Stimulated activated CD8-positive, alpha-beta memory T cell treated with anti-CD3 and anti-CD28 coated beads, Interleukin-7, amount 100 ng/mL, for 48 hours (primary cell): ENCODE results near the gene AARS2.
A peak's percentile ranks its signal among the peaks of the same experiment; 100 is the strongest.

Source experiments
- DNase-seq, 2 donors: peaks; one replicate each; pipeline ENCODE4 v3.0.0-alpha.2; 2020; ENCODE audit warnings: low read depth in 1 of 2; ENCODE audit errors: extremely low read depth in 1 of 2

The AARS2 gene

GRCh38 chr6:44264154-44265006, 48.8 kb downstream of the AARS2 start:
- DNase-seq: no peak

DNA sequence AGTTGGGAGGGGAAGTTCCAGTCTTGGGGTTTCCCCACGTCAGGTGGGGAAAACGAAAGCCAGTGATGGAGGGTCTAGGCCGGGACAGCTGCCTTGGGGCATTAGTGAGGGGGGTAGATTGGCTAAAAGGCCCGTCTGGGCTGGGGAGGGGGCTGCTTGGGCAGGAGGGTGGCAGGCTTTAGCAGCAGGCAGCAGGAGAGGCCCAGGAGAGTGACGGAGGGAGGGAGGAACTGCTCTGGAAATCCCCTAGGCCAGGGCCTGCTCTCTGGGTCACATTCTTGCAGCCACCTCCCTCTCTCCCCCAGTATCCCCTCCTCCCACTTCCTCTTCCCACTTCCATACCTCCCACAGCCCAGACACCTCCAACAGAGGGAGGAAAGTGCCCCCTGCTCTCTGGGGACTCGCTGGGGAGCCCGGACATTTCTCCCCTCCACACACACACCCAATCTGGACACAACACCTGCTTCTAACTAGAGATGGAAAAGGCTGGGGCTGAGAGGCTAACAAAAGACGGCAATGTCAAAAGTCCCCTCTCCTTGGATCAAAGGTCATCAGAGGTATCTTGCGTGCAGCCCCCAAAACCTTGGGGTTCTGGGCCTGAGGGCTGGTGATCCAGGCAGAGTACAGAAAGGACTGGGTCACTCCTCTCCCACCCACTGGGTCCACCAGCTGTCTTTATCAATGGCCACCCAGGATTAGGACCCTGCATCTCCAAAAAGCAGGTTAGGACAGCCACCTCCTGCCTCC, 49.6 kb downstream of the AARS2 start:
- DNase-seq: no peak

DNA sequence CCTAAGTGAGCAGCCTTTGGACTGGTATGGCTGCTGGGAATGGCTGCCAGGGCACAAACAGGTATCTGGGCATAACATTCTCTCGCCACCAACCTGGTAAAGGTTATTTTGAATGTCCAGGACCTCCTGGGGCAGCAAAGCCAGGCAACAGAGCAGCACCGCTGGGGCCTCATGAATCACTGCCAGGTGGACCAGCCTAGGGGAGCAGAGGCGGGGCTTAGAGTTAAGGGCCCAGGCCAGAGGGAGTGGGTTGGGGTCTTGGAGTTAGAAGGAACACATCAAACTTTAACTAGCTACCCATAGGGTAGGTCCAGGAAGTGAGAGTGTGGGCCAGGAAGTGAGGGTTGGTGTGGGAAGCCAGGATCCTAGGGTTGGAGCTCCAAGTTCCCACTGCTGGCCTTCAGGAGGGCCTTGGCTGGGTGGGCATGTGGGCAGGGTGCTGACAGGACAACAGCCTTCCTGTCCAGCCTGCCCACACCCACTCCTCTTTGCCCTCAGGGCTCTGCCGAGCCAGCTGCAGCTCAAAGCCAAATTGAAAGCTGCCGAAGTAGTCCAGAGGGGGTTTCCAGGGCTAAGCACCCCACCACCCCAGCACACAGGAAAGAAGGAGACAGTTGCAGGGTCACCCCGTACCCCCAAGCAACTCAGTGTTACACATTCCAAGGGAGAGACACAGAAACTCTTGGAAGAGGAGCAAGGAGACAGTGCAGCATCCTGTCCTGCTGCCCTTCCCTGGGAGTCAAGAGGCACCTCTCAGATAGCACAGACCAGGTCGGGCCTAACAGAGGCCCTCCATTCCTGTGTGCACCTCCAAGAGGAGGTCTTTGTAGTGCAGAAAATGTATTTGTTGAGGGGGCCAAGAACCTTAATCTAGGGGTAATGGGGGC, 50.4 kb downstream of the AARS2 start:
- DNase-seq: no peak

DNA sequence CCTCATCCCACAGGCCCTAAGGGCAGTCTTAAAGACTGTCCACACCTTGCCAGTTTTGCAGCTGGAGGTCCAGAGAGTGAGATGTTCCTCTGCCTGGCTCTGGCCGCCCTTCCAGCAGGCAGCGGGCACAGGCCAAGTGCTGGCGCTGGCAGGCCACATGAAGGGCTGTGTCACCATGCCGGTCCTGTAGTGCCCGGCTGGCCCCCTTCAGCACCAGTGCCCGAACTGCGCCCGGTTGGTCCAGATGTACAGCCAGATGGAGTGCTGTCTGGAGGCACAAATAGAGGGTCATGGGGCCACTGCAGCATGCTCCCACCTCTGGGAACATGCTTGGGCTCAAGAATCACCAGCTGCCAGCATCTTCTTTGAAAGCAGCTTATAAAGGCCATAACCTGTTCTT, 51.6 kb downstream of the AARS2 start:
- no peak for DNase-seq

DNA sequence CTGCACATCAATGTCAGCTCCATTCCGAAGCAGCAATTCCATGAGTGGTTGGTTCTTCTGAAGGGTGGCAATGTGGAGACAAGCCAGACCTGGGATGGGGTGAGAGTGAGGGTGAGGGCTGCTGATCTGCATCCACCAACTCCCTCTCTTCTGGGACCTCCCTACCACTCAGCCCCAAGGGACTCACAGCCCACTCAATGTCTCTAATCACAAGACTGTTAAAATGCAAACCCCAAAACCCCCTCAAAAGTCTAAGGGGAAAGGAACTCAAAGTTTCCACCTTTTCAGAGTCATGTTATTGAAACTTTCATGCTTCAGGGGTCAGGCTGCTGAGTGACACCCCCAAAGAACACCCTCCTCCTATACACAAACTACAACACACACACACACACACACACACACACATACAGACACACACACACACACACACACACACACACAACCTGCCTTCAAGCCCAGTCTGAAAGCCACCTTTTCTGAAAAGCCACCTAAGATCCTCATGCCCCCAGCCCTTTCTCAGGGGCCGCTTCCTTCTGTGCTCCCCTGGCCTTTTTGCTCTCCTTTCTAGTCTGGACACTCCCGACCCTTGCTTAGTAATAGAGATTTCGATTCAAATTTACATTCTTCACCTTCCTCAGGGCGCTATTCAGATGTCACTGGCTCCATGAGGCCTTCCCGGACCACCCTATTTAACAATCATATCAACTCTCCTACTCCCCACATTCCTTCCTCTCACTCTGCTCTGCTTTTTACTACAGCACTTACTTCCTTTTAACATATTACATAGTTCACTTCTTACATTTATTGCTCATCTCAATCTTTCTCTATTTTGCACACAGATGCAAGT, 52.5 kb downstream of the AARS2 start:
- no peak for DNase-seq

GRCh38 chr6:44260011-44260410, 53.1 kb downstream of the AARS2 start:
- DNase-seq: no peak

GRCh38 chr6:44258921-44259320, 54.2 kb downstream of the AARS2 start:
- no peak for DNase-seq

DNA sequence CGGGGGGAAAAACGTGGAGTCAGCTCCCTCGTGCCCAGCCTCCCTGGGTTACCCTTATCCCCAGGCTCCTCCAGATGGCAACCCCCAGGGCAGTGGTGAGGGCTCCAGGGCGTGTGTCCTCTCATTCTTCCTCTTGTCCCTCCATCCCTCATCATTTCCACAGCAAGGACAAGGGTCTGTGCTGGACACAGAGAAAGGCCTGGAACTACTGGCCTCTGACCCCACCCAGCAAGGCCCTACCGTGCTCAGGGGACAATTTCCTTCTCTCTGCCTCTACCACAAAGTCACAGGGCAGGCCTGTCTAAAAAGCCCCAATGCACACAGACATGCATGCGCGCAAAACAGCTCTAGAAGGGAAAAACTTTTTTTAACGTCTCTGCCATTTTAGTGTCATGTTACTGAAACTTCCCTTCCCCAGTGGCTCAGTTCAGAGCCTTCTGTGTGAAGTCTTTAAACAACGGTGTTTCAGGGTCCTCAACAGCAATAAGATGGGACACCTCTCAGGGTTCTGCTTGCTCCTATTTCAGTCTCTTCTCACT, 54.8 kb downstream of the AARS2 start:
- no peak for DNase-seq

- DNase-seq: no peak
Measured at GRCh38 chr6:44257753-44258324, 55.3 kb downstream of the AARS2 start.

DNA sequence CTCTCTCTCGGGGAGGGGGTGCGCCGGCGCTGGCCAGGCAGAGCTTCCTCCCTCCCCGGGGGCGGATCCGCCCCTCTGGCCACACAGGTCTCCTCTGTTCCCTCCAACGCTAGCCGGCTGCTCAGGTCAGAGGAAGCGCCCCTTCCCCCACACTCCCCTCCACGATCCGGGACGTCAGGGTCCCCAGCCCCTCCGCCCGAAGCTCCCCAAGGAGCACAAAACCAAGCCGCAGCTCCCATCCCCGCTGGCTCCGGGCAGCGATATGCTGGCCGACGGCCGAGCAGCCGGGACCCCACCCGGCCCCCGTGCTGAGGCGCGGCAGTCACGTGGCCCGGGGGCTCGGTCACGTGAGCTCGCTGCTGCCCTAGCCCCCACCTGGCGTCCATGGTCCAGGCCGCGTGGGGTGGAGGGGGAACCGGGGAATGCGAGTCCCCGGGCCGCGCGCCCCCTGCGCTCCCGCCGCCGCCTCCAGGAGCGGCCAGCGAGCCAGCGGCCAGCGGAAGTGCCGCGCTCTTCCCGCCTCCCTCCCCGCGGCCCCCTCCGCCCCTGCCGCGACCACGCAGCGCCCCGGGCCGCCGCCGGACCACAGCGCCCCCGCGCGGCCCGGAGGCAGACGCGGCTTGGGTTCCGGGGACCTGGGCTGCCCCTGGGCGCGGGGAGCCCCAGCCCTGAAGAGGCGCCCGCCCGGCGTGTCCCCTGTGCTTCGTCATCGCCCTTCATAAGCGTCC, 56.0 kb downstream of the AARS2 start, which contains the start of gene SLC35B2:
Gene SLC35B2 (minus strand): TSS at position 504 of the 728 bp plus-strand sequence. CDS start 118 bp downstream, at position 386.
- DNase-seq: peak in 1 of 2 donors; percentile 47

GRCh38 chr6:44256775-44257024, 56.4 kb downstream of the AARS2 start:
- DNase-seq: no peak

DNA sequence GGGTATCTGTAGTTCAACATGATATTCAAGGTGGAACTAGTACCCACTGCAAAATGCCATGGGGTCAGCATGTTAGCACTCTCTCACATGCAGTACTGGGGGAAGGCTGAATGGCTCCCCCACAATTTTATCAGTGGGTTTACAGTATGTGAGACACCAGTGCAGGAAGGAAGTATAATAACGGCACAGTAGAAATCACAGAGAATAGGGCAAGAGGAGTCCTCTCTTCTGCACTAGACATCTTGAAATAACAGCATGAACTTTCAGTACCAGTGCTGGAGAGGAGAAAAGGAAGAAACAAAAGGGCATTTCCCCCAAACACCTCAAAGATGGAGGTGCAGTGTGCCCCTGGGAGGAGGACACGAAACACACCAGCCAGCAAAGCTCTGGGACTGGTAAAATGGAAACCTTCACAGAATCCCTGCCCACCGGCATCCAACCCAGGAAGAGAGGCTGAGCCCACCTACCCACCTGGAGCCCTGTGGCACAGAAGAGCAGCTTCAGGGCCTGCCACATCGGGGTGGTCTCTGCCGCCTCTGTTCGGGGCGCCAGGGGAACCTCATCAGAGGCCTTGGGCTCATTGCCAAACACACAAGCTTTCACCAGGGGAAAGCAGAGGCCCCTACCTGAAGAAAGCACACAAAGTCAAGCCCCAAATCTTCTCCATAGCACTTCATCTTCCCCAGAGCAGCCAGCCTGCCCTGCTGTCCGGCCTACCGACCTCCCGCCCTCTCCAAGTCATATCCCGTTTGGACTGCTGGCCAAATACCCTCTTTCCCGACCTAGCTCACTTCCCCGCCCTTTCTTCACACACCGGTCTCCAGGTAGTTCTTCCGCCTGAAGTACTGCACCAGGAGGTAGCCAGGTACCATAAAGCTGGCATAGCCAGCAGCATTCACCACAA, 57.0 kb downstream of the AARS2 start:
- DNase-seq: no peak

GRCh38 chr6:44255105-44255808, 57.9 kb downstream of the AARS2 start:
- DNase-seq: no peak

DNA sequence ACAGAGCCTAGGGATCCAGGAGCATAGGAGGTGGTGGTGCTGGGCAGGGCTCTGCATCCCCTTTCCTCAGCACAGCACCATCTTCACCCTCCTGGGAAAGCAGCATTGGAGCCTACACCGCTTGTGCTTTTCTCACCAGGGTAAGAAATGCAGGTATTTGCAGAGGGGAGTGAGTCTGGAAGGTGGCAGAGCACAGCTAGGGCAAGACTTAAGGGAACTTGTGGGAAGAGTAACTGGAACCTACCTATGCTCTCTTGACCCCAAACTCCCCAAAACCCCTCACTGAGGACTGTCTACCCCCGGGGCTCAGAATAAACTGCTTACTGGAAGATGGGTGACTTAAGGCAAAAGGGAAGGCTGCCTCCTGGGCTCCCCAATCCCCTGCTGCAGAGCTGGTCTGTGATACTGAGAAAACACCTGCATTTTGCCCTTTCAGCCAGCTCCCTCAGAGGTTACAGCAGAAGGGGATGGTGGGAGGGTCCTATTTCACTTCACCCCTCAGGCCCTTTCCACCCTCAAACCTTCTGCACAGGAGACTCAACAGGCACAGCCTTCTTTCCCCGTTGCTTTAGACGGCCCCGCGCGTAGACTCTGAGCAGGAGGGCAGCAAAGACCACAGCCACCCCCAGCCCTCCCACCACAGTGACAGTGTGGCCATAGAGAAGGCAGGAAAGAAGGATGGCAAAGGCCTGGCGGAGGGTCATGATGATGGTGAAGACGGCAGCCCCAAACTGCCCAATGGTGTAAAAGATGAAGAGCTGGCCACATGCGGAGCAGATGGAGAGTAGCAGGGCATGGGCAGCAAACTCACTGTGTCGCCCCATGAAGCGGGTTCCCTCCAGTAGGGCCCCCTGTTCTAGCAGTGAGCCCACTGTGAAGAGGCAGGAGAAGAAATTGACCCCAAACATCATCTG, 58.7 kb downstream of the AARS2 start:
- DNase-seq: no peak

- peak in 1 of 2 donors; percentile 47 for DNase-seq
Measured at GRCh38 chr6:44253307-44254101, 59.6 kb downstream of the AARS2 start.
